HEK293 (cell line): ENCODE data around the gene TAC4.

Experiments
- EGR2 ChIP-seq: fragments of 450-650 bp; formaldehyde crosslinking; IDR thresholded peaks from 2 replicates; pipeline ENCODE4 v1.5.1; 2016; ENCODE audit warnings: low read depth, missing biosample characterization, missing genetic modification characterization
- GLIS2 ChIP-seq: fragments of 450-650 bp; formaldehyde crosslinking; IDR thresholded peaks from 2 replicates; pipeline ENCODE4 v1.5.1; 2016; ENCODE audit warnings: missing biosample characterization, missing genetic modification characterization
- IKZF3 ChIP-seq: fragments of 450-650 bp; IDR thresholded peaks from 2 replicates; pipeline ENCODE4 v1.5.0; 2018; ENCODE audit warnings: missing biosample characterization, mild to moderate bottlenecking, missing genetic modification characterization, moderate library complexity
- SP2 ChIP-seq: fragments of 450-650 bp; formaldehyde crosslinking; IDR thresholded peaks from 2 replicates; pipeline ENCODE4 v1.5.1; 2016; ENCODE audit warnings: missing biosample characterization, missing genetic modification characterization
- WT1 ChIP-seq: fragments of 450-650 bp; formaldehyde crosslinking; IDR thresholded peaks from 2 replicates; pipeline ENCODE4 v1.5.1; 2016; ENCODE audit warnings: missing biosample characterization, missing genetic modification characterization
- ZBTB17 ChIP-seq: fragments of 450-650 bp; formaldehyde crosslinking; IDR thresholded peaks from 2 replicates; pipeline ENCODE4 v1.5.1; 2016; ENCODE audit warnings: missing biosample characterization, missing genetic modification characterization
- ZFHX2 ChIP-seq: fragments of 450-650 bp; formaldehyde crosslinking; conservative IDR thresholded peaks from 2 replicates; pipeline ENCODE4 v1.5.1; 2016; ENCODE audit warnings: missing biosample characterization, missing genetic modification characterization
- ZIC2 ChIP-seq: fragments of 450-650 bp; formaldehyde crosslinking; IDR thresholded peaks from 2 replicates; pipeline ENCODE4 v1.5.1; 2016; ENCODE audit warnings: missing biosample characterization, missing genetic modification characterization
- ZNF138 ChIP-seq: fragments of 450-650 bp; formaldehyde crosslinking; IDR thresholded peaks from 2 replicates; pipeline ENCODE4 v1.5.1; 2016; ENCODE audit warnings: missing biosample characterization, missing genetic modification characterization, borderline replicate concordance
- ZNF2 ChIP-seq: fragments of 450-650 bp; formaldehyde crosslinking; IDR thresholded peaks from 2 replicates; pipeline ENCODE4 v1.5.1; 2016; ENCODE audit warnings: missing biosample characterization, missing genetic modification characterization
- ZNF311 ChIP-seq: fragments of 450-650 bp; formaldehyde crosslinking; IDR thresholded peaks from 2 replicates; pipeline ENCODE4 v1.5.1; 2017; ENCODE audit warnings: missing biosample characterization, missing genetic modification characterization, borderline replicate concordance
- ZNF324 ChIP-seq: fragments of 450-650 bp; formaldehyde crosslinking; IDR thresholded peaks from 2 replicates; pipeline ENCODE4 v1.5.1; 2016; ENCODE audit warnings: missing biosample characterization, missing genetic modification characterization
- ZNF335 ChIP-seq: fragments of 450-650 bp; formaldehyde crosslinking; conservative IDR thresholded peaks from 2 replicates; pipeline ENCODE4 v1.5.1; 2016; ENCODE audit warnings: missing biosample characterization, missing genetic modification characterization
- ZNF341 ChIP-seq: fragments of 450-650 bp; formaldehyde crosslinking; IDR thresholded peaks from 2 replicates; pipeline ENCODE4; 2016; ENCODE audit warnings: low read depth, missing biosample characterization, missing genetic modification characterization
- ZNF37A ChIP-seq: fragments of 450-650 bp; IDR thresholded peaks from 2 replicates; pipeline ENCODE4 v1.5.1; 2018; ENCODE audit warnings: missing biosample characterization, missing genetic modification characterization
- ZNF394 ChIP-seq: fragments of 450-650 bp; formaldehyde crosslinking; IDR thresholded peaks from 2 replicates; pipeline ENCODE4 v1.5.1; 2016; ENCODE audit warnings: missing biosample characterization, missing genetic modification characterization, mild to moderate bottlenecking, moderate library complexity, borderline replicate concordance
- ZNF48 ChIP-seq: fragments of 450-650 bp; formaldehyde crosslinking; IDR thresholded peaks from 2 replicates; pipeline ENCODE4 v1.5.1; 2016; ENCODE audit warnings: missing biosample characterization, missing genetic modification characterization
- ZNF549 ChIP-seq: fragments of 450-650 bp; IDR thresholded peaks from 2 replicates; pipeline ENCODE4 v1.5.1; 2018; ENCODE audit warnings: missing biosample characterization, missing genetic modification characterization, mild to moderate bottlenecking, inconsistent platforms, moderate library complexity
- ZNF596 ChIP-seq: fragments of 450-650 bp; IDR thresholded peaks from 2 replicates; pipeline ENCODE4 v1.5.0; 2018; ENCODE audit warnings: missing biosample characterization, mild to moderate bottlenecking, missing genetic modification characterization, moderate library complexity
- ZNF621 ChIP-seq: fragments of 450-650 bp; formaldehyde crosslinking; IDR thresholded peaks from 2 replicates; pipeline ENCODE4 v1.5.1; 2017; ENCODE audit warnings: missing biosample characterization, missing genetic modification characterization
- ZNF645 ChIP-seq: fragments of 450-650 bp; formaldehyde crosslinking; IDR thresholded peaks from 2 replicates; pipeline ENCODE4; 2016; ENCODE audit warnings: missing biosample characterization, missing genetic modification characterization
- ZNF664 ChIP-seq: fragments of 450-650 bp; formaldehyde crosslinking; IDR thresholded peaks from 2 replicates; pipeline ENCODE4 v1.5.1; 2016; ENCODE audit warnings: missing biosample characterization, missing genetic modification characterization
- ZNF670 ChIP-seq: fragments of 450-650 bp; formaldehyde crosslinking; IDR thresholded peaks from 2 replicates; pipeline ENCODE4 v1.5.1; 2016; ENCODE audit warnings: missing biosample characterization, missing genetic modification characterization, low read depth
- ZNF830 ChIP-seq: fragments of 450-650 bp; IDR thresholded peaks from 2 replicates; pipeline ENCODE4 v1.5.0; 2018; ENCODE audit warnings: missing biosample characterization, missing genetic modification characterization, low read depth, mild to moderate bottlenecking, moderate library complexity
- ZNF837 ChIP-seq: fragments of 450-650 bp; formaldehyde crosslinking; IDR thresholded peaks from 2 replicates; pipeline ENCODE4 v1.5.1; 2016; ENCODE audit warnings: missing biosample characterization, missing genetic modification characterization
- TF ChIP-seq, protein P1 (sequence below): fragments of 450-650 bp; formaldehyde crosslinking; conservative IDR thresholded peaks from 2 replicates; pipeline ENCODE4 v1.5.1; 2016; ENCODE audit warnings: low read depth, missing biosample characterization, missing genetic modification characterization
- TF ChIP-seq, protein P2 (sequence below): fragments of 450-650 bp; formaldehyde crosslinking; IDR thresholded peaks from 2 replicates; pipeline ENCODE4 v1.5.1; 2017; ENCODE audit warnings: missing biosample characterization, mild to moderate bottlenecking, missing genetic modification characterization, moderate library complexity
- TF ChIP-seq, protein P3 (sequence below): fragments of 450-650 bp; formaldehyde crosslinking; IDR thresholded peaks from 2 replicates; pipeline ENCODE4 v1.5.1; 2017; ENCODE audit warnings: missing biosample characterization, missing genetic modification characterization
- TF ChIP-seq, protein P4 (sequence below): fragments of 450-650 bp; formaldehyde crosslinking; IDR thresholded peaks from 2 replicates; pipeline ENCODE4 v1.5.1; 2017; ENCODE audit warnings: missing biosample characterization, missing genetic modification characterization

The TAC4 gene

DNA sequence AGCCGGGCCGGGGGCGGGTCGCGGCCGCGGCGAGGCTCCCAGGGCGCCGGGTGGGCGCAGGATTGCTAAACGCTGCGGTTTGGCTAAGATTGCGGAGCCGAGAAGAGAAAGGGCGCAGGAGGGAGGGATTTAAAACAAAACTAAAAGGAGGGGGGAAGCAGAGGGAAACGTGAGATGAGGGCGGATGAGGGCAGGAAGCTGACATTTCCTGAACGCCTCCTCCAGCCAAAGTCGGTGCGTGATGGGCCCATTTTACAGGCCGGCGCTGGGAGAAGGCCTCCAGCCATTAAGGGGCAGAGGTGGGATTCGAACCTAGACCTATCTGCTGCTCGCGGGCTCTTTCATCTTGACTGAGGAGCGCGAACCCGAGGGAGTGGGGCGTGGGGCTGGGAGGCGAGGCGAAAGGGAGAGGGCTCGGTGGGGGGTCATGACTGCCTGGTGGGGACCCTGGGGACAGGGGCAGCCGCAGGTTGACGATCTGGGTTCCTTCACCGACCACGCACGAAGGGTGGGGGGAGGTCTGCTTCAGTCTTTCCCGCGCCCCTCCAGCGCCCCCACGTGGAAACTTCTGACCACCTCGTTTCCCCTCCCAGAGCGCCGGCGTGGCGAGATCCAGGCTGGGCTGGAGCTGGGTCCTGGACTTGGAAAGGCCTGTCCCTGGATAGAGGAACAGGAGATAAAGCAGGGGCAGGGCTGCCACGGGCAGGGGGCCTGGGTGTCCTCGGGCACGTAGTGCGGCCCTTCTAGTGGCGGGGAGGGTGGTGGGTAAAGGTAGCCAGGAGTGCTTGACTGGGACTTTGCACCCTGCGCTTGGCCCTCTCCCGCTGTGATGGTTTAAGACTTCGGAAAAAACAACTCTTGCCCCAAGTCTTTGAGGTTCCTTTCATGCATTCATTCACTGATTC, 3.8 kb upstream of the TAC4 start (continued):
- TF ChIP-seq, protein P1, sequence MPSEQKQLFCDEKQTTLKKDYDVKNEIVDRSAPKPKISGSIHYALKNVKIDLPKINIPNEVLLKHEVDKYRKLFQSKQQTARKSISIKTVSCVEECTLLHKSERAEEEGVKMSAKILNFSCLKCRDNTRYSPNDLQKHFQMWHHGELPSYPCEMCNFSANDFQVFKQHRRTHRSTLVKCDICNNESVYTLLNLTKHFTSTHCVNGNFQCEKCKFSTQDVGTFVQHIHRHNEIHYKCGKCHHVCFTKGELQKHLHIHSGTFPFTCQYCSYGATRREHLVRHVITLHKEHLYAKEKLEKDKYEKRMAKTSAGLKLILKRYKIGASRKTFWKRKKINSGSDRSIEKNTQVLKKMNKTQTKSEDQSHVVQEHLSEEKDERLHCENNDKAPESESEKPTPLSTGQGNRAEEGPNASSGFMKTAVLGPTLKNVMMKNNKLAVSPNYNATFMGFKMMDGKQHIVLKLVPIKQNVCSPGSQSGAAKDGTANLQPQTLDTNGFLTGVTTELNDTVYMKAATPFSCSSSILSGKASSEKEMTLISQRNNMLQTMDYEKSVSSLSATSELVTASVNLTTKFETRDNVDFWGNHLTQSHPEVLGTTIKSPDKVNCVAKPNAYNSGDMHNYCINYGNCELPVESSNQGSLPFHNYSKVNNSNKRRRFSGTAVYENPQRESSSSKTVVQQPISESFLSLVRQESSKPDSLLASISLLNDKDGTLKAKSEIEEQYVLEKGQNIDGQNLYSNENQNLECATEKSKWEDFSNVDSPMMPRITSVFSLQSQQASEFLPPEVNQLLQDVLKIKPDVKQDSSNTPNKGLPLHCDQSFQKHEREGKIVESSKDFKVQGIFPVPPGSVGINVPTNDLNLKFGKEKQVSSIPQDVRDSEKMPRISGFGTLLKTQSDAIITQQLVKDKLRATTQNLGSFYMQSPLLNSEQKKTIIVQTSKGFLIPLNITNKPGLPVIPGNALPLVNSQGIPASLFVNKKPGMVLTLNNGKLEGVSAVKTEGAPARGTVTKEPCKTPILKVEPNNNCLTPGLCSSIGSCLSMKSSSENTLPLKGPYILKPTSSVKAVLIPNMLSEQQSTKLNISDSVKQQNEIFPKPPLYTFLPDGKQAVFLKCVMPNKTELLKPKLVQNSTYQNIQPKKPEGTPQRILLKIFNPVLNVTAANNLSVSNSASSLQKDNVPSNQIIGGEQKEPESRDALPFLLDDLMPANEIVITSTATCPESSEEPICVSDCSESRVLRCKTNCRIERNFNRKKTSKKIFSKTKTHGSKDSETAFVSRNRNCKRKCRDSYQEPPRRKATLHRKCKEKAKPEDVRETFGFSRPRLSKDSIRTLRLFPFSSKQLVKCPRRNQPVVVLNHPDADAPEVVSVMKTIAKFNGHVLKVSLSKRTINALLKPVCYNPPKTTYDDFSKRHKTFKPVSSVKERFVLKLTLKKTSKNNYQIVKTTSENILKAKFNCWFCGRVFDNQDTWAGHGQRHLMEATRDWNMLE = no peak
- no peak for TF ChIP-seq ZNF311
- no peak for TF ChIP-seq ZNF596 (tag by site-specific recombination)
- TF ChIP-seq, protein P2, sequence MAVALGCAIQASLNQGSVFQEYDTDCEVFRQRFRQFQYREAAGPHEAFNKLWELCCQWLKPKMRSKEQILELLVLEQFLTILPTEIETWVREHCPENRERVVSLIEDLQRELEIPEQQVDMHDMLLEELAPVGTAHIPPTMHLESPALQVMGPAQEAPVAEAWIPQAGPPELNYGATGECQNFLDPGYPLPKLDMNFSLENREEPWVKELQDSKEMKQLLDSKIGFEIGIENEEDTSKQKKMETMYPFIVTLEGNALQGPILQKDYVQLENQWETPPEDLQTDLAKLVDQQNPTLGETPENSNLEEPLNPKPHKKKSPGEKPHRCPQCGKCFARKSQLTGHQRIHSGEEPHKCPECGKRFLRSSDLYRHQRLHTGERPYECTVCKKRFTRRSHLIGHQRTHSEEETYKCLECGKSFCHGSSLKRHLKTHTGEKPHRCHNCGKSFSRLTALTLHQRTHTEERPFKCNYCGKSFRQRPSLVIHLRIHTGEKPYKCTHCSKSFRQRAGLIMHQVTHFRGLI (tag by site-specific recombination) = no peak
- TF ChIP-seq ZNF138 (tag by site-specific recombination) = no peak
- TF ChIP-seq ZNF621 (tag by site-specific recombination) = no peak
- peak; percentile 48 for TF ChIP-seq ZNF335 (tag by site-specific recombination)
- TF ChIP-seq, protein P3, sequence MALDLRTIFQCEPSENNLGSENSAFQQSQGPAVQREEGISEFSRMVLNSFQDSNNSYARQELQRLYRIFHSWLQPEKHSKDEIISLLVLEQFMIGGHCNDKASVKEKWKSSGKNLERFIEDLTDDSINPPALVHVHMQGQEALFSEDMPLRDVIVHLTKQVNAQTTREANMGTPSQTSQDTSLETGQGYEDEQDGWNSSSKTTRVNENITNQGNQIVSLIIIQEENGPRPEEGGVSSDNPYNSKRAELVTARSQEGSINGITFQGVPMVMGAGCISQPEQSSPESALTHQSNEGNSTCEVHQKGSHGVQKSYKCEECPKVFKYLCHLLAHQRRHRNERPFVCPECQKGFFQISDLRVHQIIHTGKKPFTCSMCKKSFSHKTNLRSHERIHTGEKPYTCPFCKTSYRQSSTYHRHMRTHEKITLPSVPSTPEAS (tag by site-specific recombination) = peak; percentile 39; the same call in 1 of the 2 replicates
- peak; percentile 71 for TF ChIP-seq EGR2 (tag by site-specific recombination)
- TF ChIP-seq ZNF341 (tag by site-specific recombination) = no peak
- peak; percentile 93 for TF ChIP-seq GLIS2
- peak; percentile 79; the same call in 1 of the 2 replicates for TF ChIP-seq ZNF324 (tag by site-specific recombination)
- no peak for TF ChIP-seq ZNF670
- no peak for TF ChIP-seq ZNF645 (tag by site-specific recombination)
- TF ChIP-seq ZNF37A (tag by site-specific recombination) = no peak
- no peak for TF ChIP-seq ZNF549 (tag by site-specific recombination)
- TF ChIP-seq ZNF2 = peak; percentile 79
- TF ChIP-seq ZNF48 (tag by site-specific recombination) = no peak
- peak; percentile 59; the same call in 1 of the 2 replicates for TF ChIP-seq ZNF394 (tag by site-specific recombination)
- TF ChIP-seq WT1 (tag by site-specific recombination) = peak; percentile 52; the same call in 1 of the 2 replicates
- TF ChIP-seq IKZF3 = 0 out of 2 replicates have a peak, but pooled peaks have one; percentile 26
- TF ChIP-seq ZNF664 = no peak
- peak; percentile 69 for TF ChIP-seq ZIC2 (tag by site-specific recombination)
- TF ChIP-seq, protein P4, sequence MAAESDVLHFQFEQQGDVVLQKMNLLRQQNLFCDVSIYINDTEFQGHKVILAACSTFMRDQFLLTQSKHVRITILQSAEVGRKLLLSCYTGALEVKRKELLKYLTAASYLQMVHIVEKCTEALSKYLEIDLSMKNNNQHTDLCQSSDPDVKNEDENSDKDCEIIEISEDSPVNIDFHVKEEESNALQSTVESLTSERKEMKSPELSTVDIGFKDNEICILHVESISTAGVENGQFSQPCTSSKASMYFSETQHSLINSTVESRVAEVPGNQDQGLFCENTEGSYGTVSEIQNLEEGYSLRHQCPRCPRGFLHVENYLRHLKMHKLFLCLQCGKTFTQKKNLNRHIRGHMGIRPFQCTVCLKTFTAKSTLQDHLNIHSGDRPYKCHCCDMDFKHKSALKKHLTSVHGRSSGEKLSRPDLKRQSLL (tag by site-specific recombination) = no peak; the same call in 1 of the 2 replicates
- no peak for TF ChIP-seq SP2 (tag by site-specific recombination)
- no peak for TF ChIP-seq ZNF837 (tag by site-specific recombination)
- TF ChIP-seq ZFHX2 (tag by site-specific recombination) = peak; percentile 70
- no peak for TF ChIP-seq ZNF830 (tag by site-specific recombination)
- TF ChIP-seq ZBTB17 (tag by site-specific recombination) = peak; percentile 91
